AG09319 (cell line): ENCODE results near the gene FAM240B.

ENCODE experiments used
- DNase-seq: peaks from one replicate; pipeline ENCODE4 v3.0.0-alpha.2; 2010; ENCODE audit warnings: low read depth; ENCODE audit errors: extremely low read depth
- TF ChIP-seq, protein P1 (sequence below): IDR thresholded peaks from 2 replicates; pipeline ENCODE4 v1.5.1; 2011; ENCODE audit warnings: low read depth, mild to moderate bottlenecking, inconsistent platforms, low read length, moderate library complexity

The FAM240B gene

DNA sequence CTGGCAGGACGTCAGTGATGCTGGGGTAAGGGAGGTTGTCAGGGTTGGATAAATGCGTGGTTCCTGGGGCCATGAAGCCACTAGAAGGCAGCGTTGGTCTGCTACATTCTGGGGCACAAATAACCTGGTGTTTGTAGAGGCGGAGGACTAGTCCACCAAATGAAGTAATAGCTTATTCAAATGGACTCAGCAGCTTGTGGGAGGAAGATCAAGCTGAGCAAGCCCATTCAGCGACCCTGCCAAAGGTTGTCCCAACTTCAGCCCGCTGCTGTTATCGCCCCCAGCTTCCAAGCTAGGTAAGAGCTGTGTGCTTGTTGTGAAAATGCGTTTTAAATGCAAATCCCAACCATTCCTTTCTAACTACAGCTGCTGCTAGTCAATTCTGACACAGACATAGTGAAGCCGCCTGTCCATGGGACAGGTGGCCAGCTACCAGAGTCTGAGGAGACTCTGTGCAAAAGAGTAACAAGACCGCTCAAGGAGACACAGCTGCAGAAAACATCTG, 7.6 kb upstream of the FAM240B start:
- TF ChIP-seq, protein P1, sequence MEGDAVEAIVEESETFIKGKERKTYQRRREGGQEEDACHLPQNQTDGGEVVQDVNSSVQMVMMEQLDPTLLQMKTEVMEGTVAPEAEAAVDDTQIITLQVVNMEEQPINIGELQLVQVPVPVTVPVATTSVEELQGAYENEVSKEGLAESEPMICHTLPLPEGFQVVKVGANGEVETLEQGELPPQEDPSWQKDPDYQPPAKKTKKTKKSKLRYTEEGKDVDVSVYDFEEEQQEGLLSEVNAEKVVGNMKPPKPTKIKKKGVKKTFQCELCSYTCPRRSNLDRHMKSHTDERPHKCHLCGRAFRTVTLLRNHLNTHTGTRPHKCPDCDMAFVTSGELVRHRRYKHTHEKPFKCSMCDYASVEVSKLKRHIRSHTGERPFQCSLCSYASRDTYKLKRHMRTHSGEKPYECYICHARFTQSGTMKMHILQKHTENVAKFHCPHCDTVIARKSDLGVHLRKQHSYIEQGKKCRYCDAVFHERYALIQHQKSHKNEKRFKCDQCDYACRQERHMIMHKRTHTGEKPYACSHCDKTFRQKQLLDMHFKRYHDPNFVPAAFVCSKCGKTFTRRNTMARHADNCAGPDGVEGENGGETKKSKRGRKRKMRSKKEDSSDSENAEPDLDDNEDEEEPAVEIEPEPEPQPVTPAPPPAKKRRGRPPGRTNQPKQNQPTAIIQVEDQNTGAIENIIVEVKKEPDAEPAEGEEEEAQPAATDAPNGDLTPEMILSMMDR: no peak
- DNase-seq: no peak

DNA sequence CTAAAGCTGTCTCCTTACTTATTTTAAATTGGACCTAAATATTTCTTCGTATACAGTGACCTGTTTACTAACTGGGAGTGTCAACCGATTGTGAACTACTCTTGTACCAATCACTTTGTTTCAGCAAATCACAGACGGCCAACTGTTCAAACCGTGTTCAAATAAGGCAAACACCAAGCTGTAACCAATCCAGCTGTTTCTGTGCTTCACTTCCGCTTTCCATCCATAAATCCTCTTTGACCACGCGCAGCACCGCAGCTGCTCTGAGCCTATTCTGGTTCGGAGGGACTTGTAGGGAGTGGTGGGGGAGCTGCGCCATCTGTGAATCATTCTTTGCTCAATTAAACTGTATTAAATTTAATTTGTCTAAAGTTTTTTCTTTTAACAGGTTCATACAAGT, 4.8 kb upstream of the FAM240B start:
- TF ChIP-seq, protein P1: no peak
- DNase-seq: no peak

DNA sequence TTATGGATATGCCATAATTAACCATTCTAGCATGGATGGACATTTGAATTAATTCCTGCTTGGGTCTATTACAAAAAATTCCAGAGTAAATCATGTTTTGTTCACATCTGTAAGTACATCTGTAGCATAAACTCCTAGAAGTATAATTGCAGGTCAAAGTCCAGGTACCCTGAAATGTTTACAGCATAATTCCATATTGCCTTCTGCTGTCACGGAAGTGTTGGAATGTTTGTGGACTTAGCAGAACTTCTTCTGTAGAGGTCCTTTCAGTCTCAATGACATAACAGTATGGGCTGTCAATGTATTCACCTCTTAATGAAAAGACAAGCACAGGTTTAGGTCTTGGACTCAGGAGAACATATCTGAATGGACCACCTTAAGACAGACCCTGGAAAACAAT, 1.8 kb downstream of the FAM240B start:
- TF ChIP-seq, protein P1: no peak
- no peak for DNase-seq

DNA sequence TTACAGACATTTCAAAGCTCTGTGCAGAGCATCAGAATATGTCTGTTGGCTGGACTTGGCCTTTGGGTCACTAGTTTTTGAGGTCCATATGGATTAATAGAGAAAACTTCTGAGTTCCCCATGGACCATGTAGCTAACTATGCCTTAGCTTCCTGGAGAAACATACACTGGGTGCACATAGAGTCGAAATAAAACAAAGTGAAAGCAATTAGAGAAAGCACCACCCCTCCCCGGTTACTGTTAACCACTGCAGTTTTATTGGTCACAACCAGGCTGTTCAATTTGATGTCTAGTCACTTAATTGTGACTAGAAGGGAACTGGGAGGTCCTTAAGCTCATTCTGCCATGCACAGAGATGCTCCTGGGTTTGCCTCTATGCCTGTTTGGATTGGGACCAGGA, 4.2 kb downstream of the FAM240B start:
- no peak for DNase-seq
- TF ChIP-seq, protein P1: no peak

DNA sequence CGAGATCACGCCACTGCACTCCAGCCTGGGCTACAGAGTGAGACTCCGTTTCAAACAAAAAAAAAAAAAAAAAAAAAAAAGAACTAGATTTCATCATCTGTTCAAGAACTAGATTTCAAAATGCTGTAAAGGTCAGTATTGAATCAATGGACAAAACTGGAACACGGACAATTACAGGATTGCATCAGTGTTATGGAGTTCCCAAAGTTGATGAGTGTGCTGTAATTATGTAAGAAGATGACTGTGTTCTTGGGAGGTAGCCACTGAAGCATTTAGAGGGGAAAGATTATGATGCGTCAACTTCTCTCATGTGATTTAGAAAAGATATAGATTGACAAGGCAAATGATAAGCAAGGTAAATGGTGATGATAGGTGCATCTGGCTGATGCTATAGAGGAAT, 6.5 kb downstream of the FAM240B start:
- DNase-seq: peak; percentile 68
- TF ChIP-seq, protein P1: no peak

DNA sequence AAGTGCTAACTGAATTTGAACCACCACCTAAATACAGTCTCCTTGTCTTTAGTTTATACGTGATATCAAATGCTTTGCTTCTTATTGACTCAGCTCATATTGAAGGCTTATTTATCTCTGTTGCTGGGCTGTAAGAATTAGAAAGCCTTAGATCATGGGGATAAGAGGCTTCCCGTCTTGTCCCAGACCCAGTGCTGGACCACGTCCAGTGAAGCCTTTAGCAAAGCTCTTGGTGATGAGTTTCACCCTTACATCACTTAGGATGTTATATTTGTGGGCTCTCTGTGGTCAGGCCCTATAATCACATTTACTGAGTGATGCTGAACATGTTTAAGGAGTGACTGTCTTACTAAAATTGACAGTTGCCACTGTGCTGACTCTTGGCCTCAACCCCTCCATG, 11.2 kb downstream of the FAM240B start:
- TF ChIP-seq, protein P1: no peak
- no peak for DNase-seq

DNA sequence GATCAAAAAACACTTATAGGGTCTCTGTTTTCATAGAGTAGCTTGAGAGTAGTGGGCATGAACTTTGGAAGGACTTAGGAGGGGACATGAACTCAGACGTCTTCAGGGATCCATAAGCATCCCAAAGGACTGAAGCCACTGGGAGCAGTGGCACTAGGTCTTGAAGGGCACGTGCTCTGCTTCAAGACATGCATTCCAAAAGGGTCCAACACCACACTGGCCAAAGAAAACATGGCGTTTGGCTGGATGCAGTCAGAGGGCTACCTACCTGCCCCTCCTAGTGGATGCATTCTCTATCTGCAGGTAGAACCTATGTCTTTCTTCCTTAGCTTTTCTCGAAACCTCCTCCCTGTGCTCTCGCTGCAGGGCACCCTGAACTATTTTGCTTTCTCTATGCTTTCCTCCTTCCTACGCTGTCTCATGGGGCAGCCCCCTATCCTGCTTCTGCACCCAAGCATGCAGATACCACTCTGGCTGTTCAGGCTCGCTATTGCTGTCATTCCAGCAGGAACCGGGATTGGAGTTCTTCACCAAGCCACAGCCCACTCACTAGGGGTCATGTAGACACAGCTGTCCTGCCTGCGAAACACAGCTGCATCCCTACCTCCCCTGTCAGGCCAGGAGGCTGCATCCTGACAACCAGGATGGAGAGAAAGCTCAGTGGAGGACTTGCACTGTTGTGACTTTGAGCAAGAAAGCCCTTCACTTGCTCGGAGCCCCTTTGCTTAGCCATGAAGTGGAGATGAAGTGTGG, 11.9 kb downstream of the FAM240B start:
- DNase-seq: no peak
- TF ChIP-seq, protein P1: no peak
